IMR-90 (cell line): Measurements from ENCODE around the gene CDC14A. TPM values are rescaled to one million over a fixed set of nuclear protein-coding genes. Genes with fewer than 3 reads are reported as not detected.

Experiments used
- ATAC-seq: fragments of 200-7000 bp; cut with Tn5 transposase; 2 replicates; pipeline ENCODE4 v1.9.1; 2020; ENCODE audit warnings: low read depth, mild to moderate bottlenecking, moderate library complexity
- BruUV-seq: library from RNA; stranded (reverse); fragments of 400-500 nt; replicated peaks from 2 replicates; lab custom pipeline; 2021; lab: Mats Ljungman, UMichigan
- CTCF ChIA-PET: fragments of 300-600 bp; formaldehyde crosslinking; extraction: SDS; loops from one replicate; lab custom pipeline; 2021; ENCODE audit warnings: antibody characterized with exemption; lab: Yijun Ruan, JAX
- POLR2A ChIA-PET: fragments of 300-600 bp; sonication (Branson Sonifier 250); formaldehyde crosslinking; loops from one replicate; lab custom pipeline; 2022; ENCODE audit warnings: antibody characterized with exemption; ENCODE audit not compliant: unreplicated experiment; lab: Charles Lee
- DNase-seq: peaks from one replicate; pipeline ENCODE4 v3.0.0; 2013
- H2AFZ ChIP-seq: replicated peaks from 2 replicates; pipeline ENCODE3; 2013; ENCODE audit warnings: low read length, mild to moderate bottlenecking; ENCODE audit not compliant: poor library complexity
- H2AK5ac ChIP-seq: 2 replicates; pipeline ENCODE4 v1.6.1; 2013; ENCODE audit warnings: low read depth, low read length, inconsistent platforms
- H2AK9ac ChIP-seq: replicated peaks from 2 replicates; pipeline ENCODE3; 2013; ENCODE audit warnings: mild to moderate bottlenecking, low read depth, low read length, moderate library complexity; ENCODE audit not compliant: poor library complexity
- H2BK120ac ChIP-seq: 2 replicates; pipeline ENCODE4 v1.6.1; 2013; ENCODE audit warnings: low read depth, low read length, inconsistent platforms
- H2BK15ac ChIP-seq: 3 replicates; pipeline ENCODE4 v1.6.1; 2013; ENCODE audit warnings: low read depth, low read length, inconsistent platforms
- H2BK20ac ChIP-seq: 2 replicates; pipeline ENCODE4 v1.6.1; 2013; ENCODE audit warnings: low read depth, mild to moderate bottlenecking, inconsistent platforms, low read length, moderate library complexity
- H2BK5ac ChIP-seq: 2 replicates; pipeline ENCODE4 v1.6.1; 2013; ENCODE audit warnings: mild to moderate bottlenecking, low read depth, low read length, inconsistent platforms; ENCODE audit not compliant: poor library complexity, severe bottlenecking
- H3K14ac ChIP-seq: replicated peaks from 2 replicates; pipeline ENCODE4 v1.6.1; 2013; ENCODE audit warnings: low read depth, low read length, inconsistent platforms
- H3K18ac ChIP-seq: 2 replicates; pipeline ENCODE4 v1.6.1; 2013; ENCODE audit warnings: low read depth, low read length, control low read depth
- H3K23ac ChIP-seq: 2 replicates; pipeline ENCODE4 v1.6.1; 2013; ENCODE audit warnings: low read depth, low read length, inconsistent platforms
- H3K27ac ChIP-seq: 2 replicates; pipeline ENCODE4 v1.5.1; 2013; ENCODE audit warnings: mild to moderate bottlenecking, control low read depth, low read length; ENCODE audit not compliant: insufficient read depth
- H3K27me3 ChIP-seq: 2 replicates; pipeline ENCODE4 v1.6.1; 2013; ENCODE audit warnings: low read length; ENCODE audit not compliant: control insufficient read depth, insufficient read depth
- H3K36me3 ChIP-seq: 2 replicates; pipeline ENCODE4 v1.6.1; 2013; ENCODE audit warnings: low read length, mixed read lengths; ENCODE audit not compliant: control insufficient read depth, insufficient read depth
- H3K4ac ChIP-seq: 2 replicates; pipeline ENCODE4 v1.6.1; 2013; ENCODE audit warnings: low read depth, low read length, inconsistent platforms
- H3K4me1 ChIP-seq: 2 replicates; pipeline ENCODE4 v1.6.1; 2013; ENCODE audit warnings: low read length, mixed read lengths; ENCODE audit not compliant: control insufficient read depth, insufficient read depth
- H3K4me2 ChIP-seq: 2 replicates; pipeline ENCODE4 v1.6.1; 2013; ENCODE audit warnings: low read depth, mild to moderate bottlenecking, control low read depth, low read length, moderate library complexity
- H3K4me3 ChIP-seq: 2 replicates; pipeline ENCODE4 v1.5.1; 2013; ENCODE audit warnings: low read depth, mild to moderate bottlenecking, control low read depth, low read length, moderate library complexity; ENCODE audit not compliant: insufficient read depth
- H3K56ac ChIP-seq: 2 replicates; pipeline ENCODE4 v1.6.1; 2013; ENCODE audit warnings: low read length, inconsistent platforms; ENCODE audit not compliant: insufficient read depth; ENCODE audit errors: extremely low read depth
- H3K79me1 ChIP-seq, 2 experiments: 2 replicates each; pipeline ENCODE4 v1.6.1; 2013; ENCODE audit warnings: low read length in 2 of 2, inconsistent platforms in 1 of 2, low read depth in 1 of 2
- H3K9ac ChIP-seq: 2 replicates; pipeline ENCODE4 v1.6.1; 2013; ENCODE audit warnings: low read depth, low read length, control low read depth
- H3K9me1 ChIP-seq: 2 replicates; pipeline ENCODE4 v1.6.1; 2013; ENCODE audit warnings: low read length, inconsistent platforms; ENCODE audit not compliant: insufficient read depth
- H3K9me3 ChIP-seq: 2 replicates; pipeline ENCODE4 v1.6.1; 2013; ENCODE audit warnings: low read length; ENCODE audit not compliant: control insufficient read depth, insufficient read depth
- H4K20me1 ChIP-seq: 2 replicates; pipeline ENCODE4 v1.6.1; 2013; ENCODE audit warnings: low read length, inconsistent platforms; ENCODE audit not compliant: insufficient read depth
- H4K5ac ChIP-seq: 2 replicates; pipeline ENCODE4 v1.6.1; 2013; ENCODE audit warnings: mild to moderate bottlenecking, low read depth, low read length, control low read depth
- H4K8ac ChIP-seq, 2 experiments: 2 replicates each; pipeline ENCODE4 v1.6.1; 2013; ENCODE audit warnings: low read depth in 2 of 2, low read length in 2 of 2, control low read depth in 1 of 2, inconsistent platforms in 1 of 2
- H4K91ac ChIP-seq: 2 replicates; pipeline ENCODE4 v1.6.1; 2013; ENCODE audit warnings: low read depth, low read length, inconsistent platforms; ENCODE audit not compliant: insufficient read depth
- BHLHE40 ChIP-seq: fragments of 150-350 bp; IDR thresholded peaks from 2 replicates; pipeline ENCODE4 v1.6.1; 2016; ENCODE audit warnings: mild to moderate bottlenecking, low read depth, low read length
- CEBPB ChIP-seq: IDR thresholded peaks from 2 replicates; pipeline ENCODE4 v1.6.1; 2012; ENCODE audit warnings: low read depth, low read length, improper control_type of control experiment
- CHD1 ChIP-seq: IDR thresholded peaks from 2 replicates; pipeline ENCODE4 v1.6.1; 2012; ENCODE audit warnings: low read depth, low read length, improper control_type of control experiment
- CTCF ChIP-seq: conservative IDR thresholded peaks from 2 replicates; pipeline ENCODE4 v1.5.1; 2012; ENCODE audit warnings: mild to moderate bottlenecking, low read depth, low read length, improper control_type of control experiment
- ELK1 ChIP-seq: fragments of 150-350 bp; IDR thresholded peaks from 2 replicates; pipeline ENCODE4 v1.6.1; 2016; ENCODE audit warnings: low read depth, mild to moderate bottlenecking, low read length, moderate library complexity, borderline replicate concordance
- FOS ChIP-seq: fragments of 150-350 bp; IDR thresholded peaks from 2 replicates; pipeline ENCODE4 v1.6.1; 2016; ENCODE audit warnings: low read depth, low read length
- MAFK ChIP-seq: IDR thresholded peaks from 2 replicates; pipeline ENCODE4 v1.6.1; 2012; ENCODE audit warnings: low read depth, low read length, improper control_type of control experiment
- MAZ ChIP-seq: IDR thresholded peaks from 2 replicates; pipeline ENCODE4 v1.6.1; 2012; ENCODE audit warnings: low read depth, mild to moderate bottlenecking, low read length, improper control_type of control experiment, moderate library complexity, borderline replicate concordance
- MXI1 ChIP-seq: IDR thresholded peaks from 2 replicates; pipeline ENCODE4 v1.6.1; 2012; ENCODE audit warnings: low read depth, mild to moderate bottlenecking, low read length, moderate library complexity, borderline replicate concordance
- NFE2L2 ChIP-seq: fragments of 150-350 bp; IDR thresholded peaks from 2 replicates; pipeline ENCODE4 v1.6.1; 2016; ENCODE audit warnings: low read depth, mild to moderate bottlenecking, low read length
- RAD21 ChIP-seq: IDR thresholded peaks from 2 replicates; pipeline ENCODE4 v1.6.1; 2012; ENCODE audit warnings: low read length, improper control_type of control experiment
- RCOR1 ChIP-seq: IDR thresholded peaks from 2 replicates; pipeline ENCODE4 v1.6.1; 2012; ENCODE audit warnings: mild to moderate bottlenecking, low read length, improper control_type of control experiment; ENCODE audit not compliant: insufficient replicate concordance
- RFX5 ChIP-seq: IDR thresholded peaks from 2 replicates; pipeline ENCODE4 v1.8.0; 2012; ENCODE audit warnings: low read depth, mild to moderate bottlenecking, low read length, moderate library complexity
- SMC3 ChIP-seq: fragments of 150-350 bp; IDR thresholded peaks from 2 replicates; pipeline ENCODE4 v1.6.1; 2016; ENCODE audit warnings: low read depth, mild to moderate bottlenecking, antibody characterized with exemption, low read length, moderate library complexity
- USF2 ChIP-seq: fragments of 150-350 bp; IDR thresholded peaks from 2 replicates; pipeline ENCODE4 v1.6.1; 2017; ENCODE audit warnings: mild to moderate bottlenecking, antibody characterized with exemption, low read length, low read depth
- WGBS, 2 experiments: methylation state at CpG; one replicate each; pipeline versions ENCODE4 v1.1.5 to v1.1.7; 2013; ENCODE audit warnings: missing lambda C conversion rate in 2 of 2; ENCODE audit not compliant: insufficient read length in 1 of 2; ENCODE audit errors: extremely low coverage in 2 of 2; 5-methylcytosine and 5-hydroxymethylcytosine counted together
- dilution Hi-C: fragments of 300-500 bp; cut with HindIII; formaldehyde crosslinking; loops from one replicate; pipeline ENCODE4 v1.14.3; 2018; ENCODE audit warnings: low sequenced_read_pairs; ENCODE audit not compliant: unreplicated experiment
- in situ Hi-C: fragments of 300-500 bp; cut with MboI; formaldehyde crosslinking; loops from 3 replicates; pipeline ENCODE4 v1.14.3; 2019; ENCODE audit warnings: low sequenced_read_pairs, inconsistent platforms, mixed read lengths
- intact Hi-C: fragments of 100-400 bp; cut with micrococcal nuclease; formaldehyde crosslinking; loops from 2 replicates; pipeline ENCODE4 v1.10.0; 2022
- polyA plus RNA-seq, 3 experiments: library from polyadenylated mRNA; depleted of rRNA; stranded (reverse); fragments of >200 nt; gene quantifications; 2 replicates each; pipeline ENCODE4 v1.2.3, GENCODE V29; 2012; ENCODE audit warnings: low replicate concordance in 1 of 3
- total RNA-seq: library from RNA; depleted of rRNA; stranded (reverse); fragments of >200 nt; gene quantifications from 2 replicates; pipeline ENCODE4 v1.2.3, GENCODE V29; 2012

Gene CDC14A
- total and polyA plus RNA-seq, 2 of the 4 experiments (the other 2 are of a cell fraction), result 1.7 to 3.0 TPM

- TF ChIP-seq RAD21, result no peak
- TF ChIP-seq CTCF, result no peak
- no peak for TF ChIP-seq CHD1
- TF ChIP-seq ELK1, result no peak
- TF ChIP-seq RCOR1, result no peak
- no peak for TF ChIP-seq MAFK
- TF ChIP-seq MXI1, result no peak
- no peak for TF ChIP-seq USF2
- no peak for TF ChIP-seq SMC3
- TF ChIP-seq CEBPB, result no peak
- no peak for TF ChIP-seq MAZ
- TF ChIP-seq RFX5, result no peak
- no peak for TF ChIP-seq BHLHE40
- TF ChIP-seq FOS, result no peak
- no peak for TF ChIP-seq NFE2L2
Observed at GRCh38 chr1:100411019-100411418, 58.7 kb downstream of the CDC14A start.

More at GRCh38 chr1:100411019-100411418, 58.7 kb downstream of the CDC14A start:
- H2AK5ac ChIP-seq, result no peak overlapping the region
- no peaks in the 10 kb centered on the region for H3K36me3 ChIP-seq
- H2BK5ac ChIP-seq, result no peak overlapping the region
- ATAC-seq (no peak), DNase-seq (no peak)
- H4K91ac ChIP-seq, result no peak overlapping the region
- in situ Hi-C loops (no loop called here), dilution Hi-C loops (no loop called here), intact Hi-C loops (no loop called here)
- H4K5ac ChIP-seq, result no peak overlapping the region
- no peak overlapping the region for H2BK15ac ChIP-seq
- no peaks in the 10 kb centered on the region for H3K27me3 ChIP-seq
- peaks cover 2% of the 10 kb centered on the region; the same call in 1 of the 2 replicates for H3K4me1 ChIP-seq
- no peak overlapping the region for H4K8ac ChIP-seq
- H3K18ac ChIP-seq, result no peak overlapping the region
- H3K9me3 ChIP-seq, result no peaks in the 10 kb centered on the region
- BruUV-seq, result no TSS peak
- H3K4ac ChIP-seq, result no peak overlapping the region
- no peaks in the 10 kb centered on the region; the same call in 1 of the 2 replicates for H3K9me1 ChIP-seq
- no peaks in the 10 kb centered on the region for H4K20me1 ChIP-seq
- H3K27ac ChIP-seq, result no peak overlapping the region
- no peak overlapping the region for H3K9ac ChIP-seq
- H3K23ac ChIP-seq, result no peak overlapping the region
- no peak overlapping the region for H3K4me2 ChIP-seq
- no peak overlapping the region for H3K4me3 ChIP-seq
- H2BK20ac ChIP-seq, result no peak overlapping the region
- H3K56ac ChIP-seq, result no peak overlapping the region
- no peak overlapping the region for H2AFZ ChIP-seq
- peaks cover 0 to 10% of the 10 kb centered on the region in 2 experiments; a peak in 1 of 4 replicates for H3K79me1 ChIP-seq
- CTCF ChIA-PET, result no interaction called here
- POLR2A ChIA-PET, result no interaction called here
- H3K14ac ChIP-seq, result 0 out of 2 replicates have a peak overlapping the region, but pooled peaks have one; percentile 0
- no CpG with 5 or more reads among the region's 4 CpGs for WGBS, 2 experiments
- no peak overlapping the region for H2AK9ac ChIP-seq
- H2BK120ac ChIP-seq, result no peak overlapping the region
